OCI-LY1 (cell line): ENCODE results near the gene AGBL3.

Experiments used
- CTCF ChIP-seq: fragments of 200-600 bp; sonication (generic), shearing (Covaris generic); IDR thresholded peaks from 2 replicates; pipeline ENCODE4 v1.5.1; 2017; ENCODE audit warnings: mild to moderate bottlenecking, antibody characterized with exemption, low read length, moderate library complexity, mixed read lengths
- EZH2 ChIP-seq: fragments of 200-600 bp; sonication (generic), shearing (Covaris generic); IDR thresholded peaks from 2 replicates; pipeline ENCODE4 v1.8.0; 2017; ENCODE audit warnings: borderline replicate concordance, mixed run types, mild to moderate bottlenecking, antibody characterized with exemption, low read length, moderate library complexity, mixed read lengths

DNA sequence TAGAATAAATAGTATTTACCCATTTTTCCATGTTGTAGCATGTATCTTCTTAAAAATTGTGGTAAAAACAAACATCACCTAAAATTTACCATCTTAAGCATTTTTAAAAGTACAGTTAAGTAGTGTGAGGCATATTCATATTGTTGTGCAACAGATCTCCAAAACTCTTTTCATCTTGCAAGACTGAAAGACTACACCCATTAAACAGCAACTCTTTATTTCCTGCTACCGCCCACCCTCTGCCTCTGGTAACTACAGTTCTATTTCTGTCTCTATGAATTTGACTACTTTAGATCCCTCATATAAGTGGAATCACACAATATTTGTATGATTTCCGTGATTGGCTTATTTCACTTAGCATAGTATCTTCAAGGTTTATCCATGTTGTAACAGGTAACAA lies 40.0 kb upstream of the AGBL3 start:
- TF ChIP-seq CTCF, result no peak
- TF ChIP-seq EZH2, result no peak
